Esophagus (tissue), 2 donors: ENCODE results near the gene MYOCD. TPM values are rescaled to one million over a fixed set of nuclear protein-coding genes. Genes with fewer than 3 reads are reported as not detected.

Source experiments
- H3K27ac ChIP-seq, 2 donors: one replicate each; pipeline ENCODE4 v1.5.1; 2013; ENCODE audit warnings: low read depth in 2 of 2, mild to moderate bottlenecking in 2 of 2, inconsistent platforms in 1 of 2, low read length in 1 of 2, moderate library complexity in 1 of 2
- H3K27me3 ChIP-seq, 2 donors: one replicate each; pipeline ENCODE4 v1.6.1; 2013; ENCODE audit warnings: low read length in 2 of 2, control low read depth in 1 of 2, mild to moderate bottlenecking in 1 of 2; ENCODE audit not compliant: insufficient read depth in 2 of 2, control insufficient read depth in 1 of 2
- H3K36me3 ChIP-seq, 2 donors: one replicate each; pipeline ENCODE4 v1.6.1; 2013; ENCODE audit warnings: low read length in 1 of 2; ENCODE audit not compliant: control insufficient read depth in 2 of 2, insufficient read depth in 2 of 2
- H3K4me1 ChIP-seq, 2 donors: one replicate each; pipeline ENCODE4 v1.6.1; 2013; ENCODE audit warnings: low read length in 1 of 2; ENCODE audit not compliant: control insufficient read depth in 2 of 2, insufficient read depth in 2 of 2
- H3K4me3 ChIP-seq, 2 donors: one replicate each; pipeline ENCODE4 v1.5.1; 2013; ENCODE audit warnings: low read length in 2 of 2, mild to moderate bottlenecking in 2 of 2, low read depth in 1 of 2, moderate library complexity in 1 of 2
- H3K9me3 ChIP-seq, 2 donors: one replicate each; pipeline ENCODE4 v1.6.1; 2013; ENCODE audit warnings: mild to moderate bottlenecking in 2 of 2, low read depth in 1 of 2, low read length in 1 of 2, moderate library complexity in 1 of 2; ENCODE audit not compliant: control insufficient read depth in 2 of 2, insufficient read depth in 1 of 2
- WGBS, 2 donors: extraction: QIAGEN DNeasy Blood & Tissue Kit; methylation state at CpG; one replicate each; pipeline ENCODE4 v1.1.7; 2013; 5-methylcytosine and 5-hydroxymethylcytosine counted together
- polyA plus RNA-seq, 2 donors: library from polyadenylated mRNA; stranded (reverse); fragments of 200-250 nt; gene quantifications; one replicate each; pipeline ENCODE4 v1.2.3, GENCODE V29; 2013
- donor health status: healthy with polysubstance abuse.
- donor health status: Bipolar disorder and iron deficiency.

Gene MYOCD
- polyA plus RNA-seq, 2 donors: 1.2 to 2.3 TPM

DNA sequence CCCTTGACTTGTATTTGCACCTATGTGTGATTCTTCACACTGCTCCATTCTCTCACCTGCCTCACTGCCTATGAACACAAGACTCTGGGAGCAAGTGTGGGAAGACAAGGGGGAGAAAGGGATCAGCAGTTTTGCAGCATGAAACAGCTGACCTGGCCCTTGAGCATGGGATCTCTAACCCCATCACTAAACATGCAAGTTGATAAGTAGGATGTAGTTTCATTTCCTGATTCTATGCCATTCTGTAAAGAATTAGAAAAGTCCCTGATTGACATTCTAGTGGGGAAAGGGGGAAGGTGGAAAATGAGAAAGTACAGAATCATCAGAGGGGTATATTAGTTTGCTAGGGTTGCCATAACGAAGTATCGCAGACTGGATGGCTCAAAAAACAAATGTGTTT, 25.3 kb upstream of the MYOCD start:
- Histone ChIP-seq H3K4me3 (no peak overlapping the region), H3K27ac (no peak overlapping the region), H3K4me1 (no peaks in the 10 kb centered on the region), H3K36me3 (no peaks in the 10 kb centered on the region), H3K9me3 (no peaks in the 10 kb centered on the region), H3K27me3 (no peaks in the 10 kb centered on the region)
- 96 to 98% methylated on average over 2 of the region's 2 CpGs for WGBS, 2 donors

DNA sequence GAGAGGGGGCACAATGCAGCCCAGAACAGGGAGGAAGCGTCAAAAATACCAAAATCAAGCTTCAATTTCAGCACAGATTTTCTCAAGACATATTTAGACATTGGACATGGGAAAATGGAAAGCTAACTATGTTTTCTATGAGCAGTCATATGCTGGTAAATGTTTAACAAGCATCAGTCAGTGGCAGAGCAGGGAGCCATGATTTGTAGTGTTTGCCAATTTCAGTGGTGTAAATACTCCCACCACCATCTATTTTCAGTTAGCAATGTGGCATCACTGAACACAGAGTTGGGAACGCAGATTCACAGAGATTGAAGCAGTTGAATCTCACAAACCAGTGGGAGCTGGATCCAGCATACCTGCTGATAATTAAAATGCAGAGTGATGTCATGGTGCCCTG, 24.6 kb upstream of the MYOCD start:
- Histone ChIP-seq H3K27me3 (no peaks in the 10 kb centered on the region), H3K4me1 (no peaks in the 10 kb centered on the region), H3K36me3 (no peaks in the 10 kb centered on the region), H3K9me3 (no peaks in the 10 kb centered on the region), H3K27ac (no peak overlapping the region), H3K4me3 (no peak overlapping the region)
- 76 to 84% methylated on average over 2 of the region's 2 CpGs for WGBS, 2 donors

DNA sequence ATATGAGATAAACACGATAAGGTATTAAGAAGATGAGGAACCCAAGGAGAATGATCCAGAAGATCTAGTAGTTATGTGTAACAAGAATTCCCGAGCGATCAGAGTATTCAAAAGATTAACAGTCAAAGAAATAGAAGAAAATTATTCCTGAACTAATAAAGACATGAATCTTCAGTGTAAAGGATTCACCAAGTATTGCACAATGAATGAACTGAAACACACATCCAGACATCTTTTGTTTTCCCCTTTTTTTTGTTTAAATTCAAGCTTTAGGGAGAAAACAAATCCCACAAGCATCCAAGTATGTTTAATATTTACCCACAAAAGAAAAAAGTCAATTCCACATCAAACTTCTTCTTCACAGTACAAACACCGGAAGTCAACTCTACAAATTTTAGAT, 23.7 kb upstream of the MYOCD start:
- WGBS, 2 donors: 68 to 73% methylated on average over 4 of the region's 4 CpGs
- H3K36me3 ChIP-seq: no peaks in the 10 kb centered on the region
- H3K9me3 ChIP-seq: no peaks in the 10 kb centered on the region
- no peak overlapping the region for H3K27ac ChIP-seq
- H3K27me3 ChIP-seq: no peaks in the 10 kb centered on the region
- H3K4me1 ChIP-seq: no peaks in the 10 kb centered on the region
- H3K4me3 ChIP-seq: no peak overlapping the region

DNA sequence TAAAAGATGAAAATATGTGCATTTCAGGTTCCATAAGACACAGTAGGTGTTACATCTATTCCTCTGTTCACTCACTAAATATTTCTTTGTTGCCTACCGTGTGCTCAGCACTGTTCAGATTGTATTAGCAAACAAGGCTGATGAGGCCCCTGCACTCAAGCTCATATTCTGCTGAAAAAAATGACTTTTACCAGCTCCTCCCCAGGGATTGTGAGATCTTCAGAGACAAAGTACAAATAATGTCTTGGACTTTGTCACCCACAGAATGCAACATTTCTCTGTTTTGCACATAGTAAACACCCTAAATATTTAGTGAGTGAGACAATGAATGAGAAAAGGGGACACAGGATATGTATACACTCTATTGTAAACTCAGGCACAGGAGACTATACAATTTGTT, 21.9 kb upstream of the MYOCD start:
- no peaks in the 10 kb centered on the region for H3K36me3 ChIP-seq
- H3K27me3 ChIP-seq: no peaks in the 10 kb centered on the region
- H3K4me3 ChIP-seq: no peak overlapping the region
- H3K9me3 ChIP-seq: no peaks in the 10 kb centered on the region
- H3K27ac ChIP-seq: no peak overlapping the region
- H3K4me1 ChIP-seq: no peaks in the 10 kb centered on the region
- WGBS, 2 donors: 53 to 69% methylated on average over 1 of the region's 1 CpG

DNA sequence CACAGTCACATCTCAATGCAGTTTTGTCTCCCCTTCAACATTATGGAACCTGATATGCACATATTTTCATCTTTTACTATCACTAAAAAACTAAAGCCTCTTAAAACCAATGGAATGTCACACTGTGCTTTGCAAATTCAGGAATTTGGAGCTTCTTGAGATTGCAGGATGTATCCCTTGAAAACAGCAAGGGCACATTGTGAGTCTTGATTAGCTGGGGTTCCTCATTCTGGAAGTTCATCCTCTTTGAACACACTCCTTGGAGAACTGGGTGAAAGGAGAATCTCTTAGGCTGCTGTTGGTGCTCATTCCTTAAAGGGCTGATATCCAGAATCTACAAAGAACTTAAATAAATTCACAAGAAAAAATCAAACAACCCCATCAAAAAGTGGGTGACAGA, 21.1 kb upstream of the MYOCD start:
- no peaks in the 10 kb centered on the region for H3K9me3 ChIP-seq
- no peaks in the 10 kb centered on the region for H3K36me3 ChIP-seq
- no peaks in the 10 kb centered on the region for H3K27me3 ChIP-seq
- no peaks in the 10 kb centered on the region for H3K4me1 ChIP-seq
- H3K27ac ChIP-seq: no peak overlapping the region
- H3K4me3 ChIP-seq: no peak overlapping the region

DNA sequence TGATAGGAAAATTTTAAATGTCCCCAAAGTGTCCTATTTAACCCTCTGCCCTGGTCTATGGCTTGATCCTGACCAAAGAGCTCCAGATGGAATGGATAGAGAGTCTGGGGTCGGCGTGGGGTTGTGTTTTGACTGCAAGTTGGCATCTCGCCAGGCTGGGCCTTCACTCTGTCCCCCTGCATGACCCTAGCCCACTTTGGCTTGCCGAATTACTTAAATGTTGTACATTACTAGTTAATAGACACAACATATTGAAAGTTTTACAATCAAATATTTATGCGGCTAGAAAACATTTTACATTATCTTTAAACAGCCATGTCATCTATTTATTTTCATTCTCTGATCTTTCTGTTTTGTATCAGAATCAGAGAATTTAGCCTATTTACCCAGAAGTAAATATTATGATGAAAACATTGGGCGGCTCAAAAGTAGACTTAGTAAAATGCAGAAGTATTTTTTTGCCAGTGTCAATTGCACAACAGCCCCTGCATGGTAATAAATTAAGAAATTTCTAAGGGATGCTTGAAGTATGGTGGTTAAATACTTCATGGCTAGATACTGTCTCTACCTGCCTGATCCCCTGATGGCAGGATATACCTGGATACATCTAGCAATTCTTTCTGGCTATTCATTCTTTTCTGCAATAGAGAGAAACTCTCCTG, 18.8 kb upstream of the MYOCD start:
- WGBS, 2 donors: 61 to 62% methylated on average over 6 of the region's 6 CpGs
- no peaks in the 10 kb centered on the region for H3K9me3 ChIP-seq
- no peak overlapping the region for H3K27ac ChIP-seq
- H3K36me3 ChIP-seq: no peaks in the 10 kb centered on the region
- no peaks in the 10 kb centered on the region for H3K4me1 ChIP-seq
- H3K27me3 ChIP-seq: no peaks in the 10 kb centered on the region
- no peak overlapping the region for H3K4me3 ChIP-seq

DNA sequence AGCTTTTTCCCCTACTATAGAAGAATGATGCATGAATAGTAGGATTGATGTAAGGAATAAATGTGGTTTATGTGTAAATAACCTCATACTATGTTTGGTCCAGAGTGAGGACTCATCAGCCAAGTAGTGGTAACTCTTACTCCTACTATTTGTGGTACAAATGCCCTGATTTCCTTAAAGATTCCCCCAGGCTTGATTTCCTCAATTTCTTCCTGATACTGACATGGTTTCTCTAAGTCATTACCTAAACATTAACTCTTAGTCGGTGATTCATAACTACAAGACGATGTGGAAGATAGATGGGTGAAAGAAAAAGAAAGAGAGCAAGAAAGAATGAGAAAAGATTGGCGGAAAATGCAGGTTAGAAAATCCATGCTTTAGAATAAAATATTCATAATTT, 17.2 kb upstream of the MYOCD start:
- H3K4me1 ChIP-seq: no peaks in the 10 kb centered on the region
- 88 to 93% methylated on average over 3 of the region's 3 CpGs for WGBS, 2 donors

DNA sequence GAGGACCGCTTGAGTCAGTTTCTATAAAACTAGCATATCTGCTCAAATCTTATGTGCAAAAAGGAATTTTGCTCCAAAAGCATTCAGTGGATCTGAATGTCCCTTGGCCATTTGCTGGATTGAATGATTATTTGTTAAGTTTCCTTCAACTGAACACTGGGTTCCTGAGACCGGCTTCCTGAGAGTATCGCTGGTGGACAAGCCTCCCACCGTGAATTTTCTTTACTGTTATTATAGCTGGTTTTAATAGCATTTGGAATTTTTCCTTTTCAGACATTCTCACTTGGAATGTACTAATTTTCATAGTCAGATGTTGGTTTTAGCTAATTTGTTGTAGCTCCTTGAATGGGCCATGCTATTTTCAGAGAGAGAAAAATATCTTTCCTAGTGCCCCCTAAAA, 9.8 kb upstream of the MYOCD start:
- no peaks in the 10 kb centered on the region for H3K9me3 ChIP-seq
- H3K4me3 ChIP-seq: no peak overlapping the region
- 93 to 94% methylated on average over 4 of the region's 4 CpGs for WGBS, 2 donors
- H3K27me3 ChIP-seq: no peaks in the 10 kb centered on the region
- H3K4me1 ChIP-seq: no peaks in the 10 kb centered on the region
- H3K36me3 ChIP-seq: no peaks in the 10 kb centered on the region
- H3K27ac ChIP-seq: no peak overlapping the region

More for the DNA sequence above, 17.2 kb upstream of the MYOCD start:
- no peaks in the 10 kb centered on the region for H3K27me3 ChIP-seq
- no peaks in the 10 kb centered on the region for H3K9me3 ChIP-seq
- H3K27ac ChIP-seq: no peak overlapping the region
- H3K36me3 ChIP-seq: no peaks in the 10 kb centered on the region
- no peak overlapping the region for H3K4me3 ChIP-seq

DNA sequence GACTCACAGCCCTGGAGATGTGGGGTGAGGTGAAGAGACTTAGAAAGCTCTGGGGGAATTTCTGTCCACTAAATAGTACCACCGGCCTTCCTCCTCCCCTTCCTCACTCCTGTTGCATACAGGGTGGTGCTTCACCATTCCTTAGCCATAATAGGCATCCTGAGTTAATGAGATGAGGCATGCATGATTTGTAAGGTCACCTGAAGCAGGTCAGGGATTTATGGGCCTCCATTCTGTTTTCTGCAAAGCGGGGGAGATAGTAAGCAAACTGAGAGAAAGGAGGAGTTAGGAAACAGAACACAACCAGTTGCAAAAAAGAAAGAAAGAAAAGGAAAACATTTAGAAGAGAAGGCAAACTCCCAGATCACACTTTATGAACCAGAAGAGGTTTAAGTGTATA, 9.3 kb upstream of the MYOCD start:
- no peaks in the 10 kb centered on the region for H3K9me3 ChIP-seq
- no peak overlapping the region for H3K4me3 ChIP-seq
- no peaks in the 10 kb centered on the region for H3K27me3 ChIP-seq
- no peaks in the 10 kb centered on the region for H3K4me1 ChIP-seq
- no peaks in the 10 kb centered on the region for H3K36me3 ChIP-seq
- no peak overlapping the region for H3K27ac ChIP-seq
- 67 to 81% methylated on average over 2 of the region's 2 CpGs for WGBS, 2 donors

DNA sequence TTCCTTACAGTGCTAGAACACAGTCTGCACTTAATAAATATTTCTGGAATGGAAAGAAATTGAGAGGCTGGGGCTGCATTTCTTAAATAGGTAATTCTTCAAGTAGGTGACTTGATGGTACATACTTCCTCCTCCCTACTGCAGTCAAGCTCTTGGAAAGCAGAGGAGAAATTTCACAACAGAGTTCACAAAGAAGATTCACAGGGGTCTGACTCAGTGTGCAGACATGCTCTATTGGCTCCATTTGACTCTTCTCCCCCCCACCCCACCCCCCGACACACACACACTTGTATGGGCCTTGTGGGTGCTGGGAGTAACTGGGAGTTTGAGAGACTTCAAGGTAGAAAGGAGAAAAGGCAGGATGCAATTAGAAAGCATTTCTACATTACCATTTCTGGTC, 6.2 kb upstream of the MYOCD start:
- H3K27ac ChIP-seq: no peak overlapping the region
- no peaks in the 10 kb centered on the region for H3K4me1 ChIP-seq
- 81 to 85% methylated on average over 1 of the region's 1 CpG for WGBS, 2 donors
- no peaks in the 10 kb centered on the region for H3K9me3 ChIP-seq
- H3K36me3 ChIP-seq: no peaks in the 10 kb centered on the region
- H3K27me3 ChIP-seq: no peaks in the 10 kb centered on the region
- no peak overlapping the region for H3K4me3 ChIP-seq
